Epithelial cell of proximal tubule (primary cell): ENCODE data around the gene OSBPL6. TPM values are rescaled to one million over a fixed set of nuclear protein-coding genes. Genes with fewer than 3 reads are reported as not detected.
A peak's percentile ranks its signal among the peaks of the same experiment; 100 is the strongest.

ENCODE experiments used
- DNase-seq: peaks from one replicate; pipeline ENCODE4 v3.0.0-alpha.2; 2011; ENCODE audit warnings: low read depth
- H3K4me3 ChIP-seq: 2 replicates; pipeline ENCODE4 v1.5.1; 2011; ENCODE audit warnings: low read depth, mild to moderate bottlenecking, low read length
- CTCF ChIP-seq: conservative IDR thresholded peaks from 2 replicates; pipeline ENCODE4 v1.5.1; 2012; ENCODE audit warnings: low read depth, mild to moderate bottlenecking, low read length
- total RNA-seq: library from RNA; depleted of rRNA; stranded (reverse); fragments of >200 nt; gene quantifications from 2 replicates; pipeline ENCODE4 v1.2.3, GENCODE V29; 2015

Gene OSBPL6
- total RNA-seq, 1 donor from 2014 or later = 2.9 TPM

GRCh38 chr2:178275600-178275999 lies 81.3 kb downstream of the OSBPL6 start:
- no peak for DNase-seq
- no peak overlapping the region for H3K4me3 ChIP-seq
- TF ChIP-seq CTCF = no peak

- no peak for DNase-seq
- peak overlapping the region; percentile 30 for H3K4me3 ChIP-seq
- TF ChIP-seq CTCF = no peak
Measured at GRCh38 chr2:178277741-178278197, 83.5 kb downstream of the OSBPL6 start.

GRCh38 chr2:178279142-178279541 lies 84.8 kb downstream of the OSBPL6 start:
- DNase-seq = peak; percentile 83
- no peak overlapping the region for H3K4me3 ChIP-seq
- TF ChIP-seq CTCF = no peak

- no peak overlapping the region for H3K4me3 ChIP-seq
Measured at GRCh38 chr2:178279636-178280035, 85.3 kb downstream of the OSBPL6 start.

GRCh38 chr2:178280244-178280852 lies 86.0 kb downstream of the OSBPL6 start:
- TF ChIP-seq CTCF = peak; percentile 63
- no peak for DNase-seq

More at GRCh38 chr2:178279636-178280035, 85.3 kb downstream of the OSBPL6 start:
- no peak for TF ChIP-seq CTCF
- DNase-seq = no peak

GRCh38 chr2:178282075-178282815 lies 87.9 kb downstream of the OSBPL6 start:
- TF ChIP-seq CTCF = no peak
- no peak overlapping the region for H3K4me3 ChIP-seq
- no peak for DNase-seq

More at GRCh38 chr2:178280244-178280852, 86.0 kb downstream of the OSBPL6 start:
- no peak overlapping the region for H3K4me3 ChIP-seq
